BLaER1 treated with 17β-estradiol and CSF1 and Interleukin-3, amounts not matched to agents 10 nM and 100 nM (cell line): ENCODE measurements around the gene AHNAK2.

ENCODE experiments used
- H3K27ac ChIP-seq, 11 experiments: shearing (Covaris generic); formaldehyde crosslinking; 2 replicates each; pipeline ENCODE4 v1.8.1; 2022
- H3K27me3 ChIP-seq, 11 experiments: shearing (Covaris generic); formaldehyde crosslinking; 2 replicates each; pipeline ENCODE4 v1.8.1; 2022
- H3K36me3 ChIP-seq, 11 experiments: shearing (Covaris generic); formaldehyde crosslinking; 2 replicates each; pipeline ENCODE4 v1.8.1; 2022
- H3K4me1 ChIP-seq, 10 experiments: shearing (Covaris generic); formaldehyde crosslinking; 2 replicates each; pipeline ENCODE4 v1.8.1; 2022
- H3K4me2 ChIP-seq, 11 experiments: shearing (Covaris generic); formaldehyde crosslinking; 2 replicates each; pipeline ENCODE4 v1.8.1; 2022
- H3K4me3 ChIP-seq, 10 experiments: shearing (Covaris generic); formaldehyde crosslinking; 2 replicates each; pipeline ENCODE4 v1.8.1; 2022
- H3K9ac ChIP-seq, 11 experiments: shearing (Covaris generic); formaldehyde crosslinking; 2 replicates each; pipeline ENCODE4 v1.8.1; 2022
- H3K9me3 ChIP-seq, 11 experiments: shearing (Covaris generic); formaldehyde crosslinking; replicated peaks in 1 of 11; 2 replicates each; pipeline ENCODE4 v1.8.1; 2022
- H4K20me1 ChIP-seq, 11 experiments: shearing (Covaris generic); formaldehyde crosslinking; 2 replicates each; pipeline ENCODE4 v1.8.1; 2022
- Cebpa-rat ChIP-seq, 11 experiments: shearing (Covaris generic); IDR thresholded peaks; 2 replicates each; pipeline ENCODE4 v1.8.1; 2022

AHNAK2 gene

DNA sequence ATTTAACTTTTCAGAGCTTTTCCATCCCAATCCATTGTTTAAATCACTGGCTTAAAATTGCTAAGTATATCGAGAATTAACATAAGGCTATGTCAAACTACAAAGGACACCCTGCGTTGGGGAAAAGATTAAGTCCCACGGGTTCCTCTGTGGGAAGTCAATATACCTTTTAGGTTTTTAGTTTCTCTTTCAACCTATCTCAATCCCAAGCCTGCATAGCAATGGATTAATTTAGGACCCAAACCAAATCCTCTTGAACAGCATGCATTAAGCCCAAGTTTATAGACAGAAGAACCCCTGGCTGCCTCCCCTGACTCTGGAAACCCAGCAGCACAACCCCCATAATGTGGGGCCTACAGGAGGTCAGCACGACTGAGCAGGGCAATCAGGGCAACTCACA lies 36.5 kb upstream of the AHNAK2 start:
- peaks cover 70 to 80% (median 75%) of the 10 kb centered on the region in 10 experiments for H3K4me1 ChIP-seq
- H3K36me3 ChIP-seq = peaks cover 23 to 92% (median 73%) of the 10 kb centered on the region in 11 experiments
- peak overlapping the region in 10 of 11 experiments; percentile 13 to 53 (median 42); a peak in 12 of 22 replicates for H3K9ac ChIP-seq
- no peaks in the 10 kb centered on the region for H3K27me3 ChIP-seq
- H3K4me3 ChIP-seq = no peak overlapping the region; a peak in 3 of 20 replicates
- peaks cover 67 to 100% (median 100%) of the 10 kb centered on the region in 11 experiments; a peak in 21 of 22 replicates for H4K20me1 ChIP-seq
- peak overlapping the region in 7 of 11 experiments; percentile 0 to 37 (median 21); a peak in 6 of 22 replicates for H3K27ac ChIP-seq
- no peak for TF ChIP-seq Cebpa-rat (IDR thresholded peaks at IDR 0.05)
- no peaks in the 10 kb centered on the region for H3K9me3 ChIP-seq
- H3K4me2 ChIP-seq = peak overlapping the region; percentile 76 to 98 (median 92)

- TF ChIP-seq Cebpa-rat (IDR thresholded peaks at IDR 0.05) = no peak
- Histone ChIP-seq H3K4me3 (no peak overlapping the region), H3K27ac (peak overlapping the region in 4 of 11 experiments; percentile 1 to 32 (median 20); a peak in 2 of 22 replicates), H3K4me1 (peaks cover 64 to 74% (median 69%) of the 10 kb centered on the region in 10 experiments), H3K9me3 (no peaks in the 10 kb centered on the region), H4K20me1 (peaks cover 61 to 100% (median 100%) of the 10 kb centered on the region in 11 experiments; a peak in 21 of 22 replicates), H3K9ac (peak overlapping the region; percentile 4 to 53 (median 29); a peak in 14 of 22 replicates), H3K27me3 (no peaks in the 10 kb centered on the region), H3K4me2 (peak overlapping the region; percentile 76 to 98 (median 92)), H3K36me3 (peaks cover 29 to 92% (median 73%) of the 10 kb centered on the region in 11 experiments)
These were observed 35.9 kb upstream of the AHNAK2 start for GRCh38 chr14:105014032-105014431.

DNA sequence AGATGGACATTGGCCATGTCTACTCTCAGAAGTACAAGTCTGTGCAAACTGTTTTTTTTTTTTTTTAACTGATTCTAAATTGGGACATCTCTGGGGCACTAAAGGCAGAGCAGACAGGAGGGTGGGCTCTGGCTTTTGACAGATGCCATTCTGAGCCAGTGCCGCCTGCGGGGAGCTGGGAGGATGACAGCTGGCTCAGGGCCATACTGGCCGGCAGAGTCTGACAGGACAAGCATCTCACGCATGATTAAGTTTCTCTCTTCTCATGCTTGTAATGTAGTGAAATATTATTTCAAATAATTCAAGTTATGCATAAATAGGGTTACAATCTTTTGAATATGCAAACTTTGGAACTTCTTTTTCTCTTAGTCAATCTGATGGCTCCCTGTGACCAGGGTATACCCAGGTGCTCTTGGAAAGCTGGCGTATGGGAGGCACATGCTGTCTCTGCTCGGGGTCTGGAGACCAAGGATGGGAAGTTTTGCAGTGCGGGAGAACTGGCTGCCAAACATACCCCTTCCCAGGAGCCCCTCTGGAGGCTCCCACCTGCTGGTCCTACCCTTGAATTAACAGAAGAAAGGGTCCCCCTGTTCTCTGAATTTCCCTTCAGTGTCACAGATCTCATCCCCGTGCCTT lies 35.1 kb upstream of the AHNAK2 start:
- 0 out of 22 replicates have a peak overlapping the region, but pooled peaks of 1 of the 11 experiments have one; percentile 1 for H3K27ac ChIP-seq
- H3K9me3 ChIP-seq = no peaks in the 10 kb centered on the region
- H3K4me1 ChIP-seq = peaks cover 56 to 66% (median 61%) of the 10 kb centered on the region in 10 experiments
- H3K27me3 ChIP-seq = no peaks in the 10 kb centered on the region
- H3K4me2 ChIP-seq = peak overlapping the region in 10 of 11 experiments; percentile 76 to 98 (median 92); a peak in 18 of 22 replicates
- H3K4me3 ChIP-seq = no peak overlapping the region
- H4K20me1 ChIP-seq = peaks cover 57 to 100% (median 100%) of the 10 kb centered on the region in 11 experiments; a peak in 21 of 22 replicates
- H3K9ac ChIP-seq = peak overlapping the region in 5 of 11 experiments; percentile 18 to 53 (median 30); a peak in 6 of 22 replicates
- TF ChIP-seq Cebpa-rat (IDR thresholded peaks at IDR 0.05) = no peak
- peaks cover 32 to 92% (median 73%) of the 10 kb centered on the region in 11 experiments for H3K36me3 ChIP-seq

DNA sequence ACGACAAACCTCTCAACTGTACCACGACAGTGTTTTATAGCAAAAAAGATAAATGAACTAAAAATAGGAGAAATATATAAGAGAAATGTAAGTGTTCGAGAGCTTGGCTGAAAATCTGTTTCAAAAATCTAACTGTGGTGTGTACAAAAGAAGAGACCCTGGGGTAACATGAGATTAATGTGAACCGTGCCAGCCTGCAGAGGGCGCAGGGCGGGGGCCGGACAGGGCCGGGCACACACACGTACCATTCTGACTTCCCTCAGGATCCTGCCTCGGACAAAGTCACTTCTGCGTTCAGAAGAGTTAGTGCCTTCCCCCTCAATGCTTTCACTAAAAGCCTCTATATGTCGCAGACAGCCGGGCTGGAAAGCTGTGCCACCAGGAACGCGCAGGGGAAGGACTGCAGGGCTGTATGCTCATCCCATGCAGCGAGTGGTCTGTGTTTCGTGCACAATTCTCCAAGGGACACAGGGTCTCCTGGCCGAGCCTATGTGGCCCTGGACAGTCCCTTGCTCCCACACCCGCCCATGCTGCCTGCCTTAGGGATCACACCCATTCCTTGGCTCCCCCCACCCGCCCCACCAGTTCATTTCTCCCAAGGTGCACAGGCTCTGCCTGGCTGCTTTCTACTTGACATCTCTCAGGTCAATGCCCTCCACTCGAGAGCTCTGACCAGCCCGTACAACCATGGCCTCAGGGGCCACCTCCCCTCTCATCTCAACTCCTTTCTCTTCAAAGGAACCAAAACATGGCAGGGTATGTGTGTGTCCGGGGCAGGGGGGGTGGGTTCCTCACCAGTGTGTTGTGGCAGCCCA lies 34.2 kb upstream of the AHNAK2 start:
- Histone ChIP-seq H3K9ac (peak overlapping the region in 2 of 11 experiments; percentile 2 to 18; a peak in 2 of 22 replicates), H3K27ac (no peak overlapping the region)

GRCh38 chr14:105011312-105011990 lies 33.3 kb upstream of the AHNAK2 start:
- Histone ChIP-seq H3K9me3 (no peaks in the 10 kb centered on the region), H3K36me3 (peaks cover 43 to 92% (median 72%) of the 10 kb centered on the region in 11 experiments), H3K4me2 (no peak overlapping the region; a peak in 1 of 22 replicates), H3K4me3 (no peak overlapping the region), H4K20me1 (peaks cover 42 to 100% (median 97%) of the 10 kb centered on the region in 11 experiments; a peak in 21 of 22 replicates), H3K9ac (peak overlapping the region in 4 of 11 experiments; percentile 2 to 29 (median 16); a peak in 1 of 22 replicates), H3K27me3 (no peaks in the 10 kb centered on the region), H3K27ac (no peak overlapping the region), H3K4me1 (peaks cover 38 to 48% (median 43%) of the 10 kb centered on the region in 10 experiments)
- TF ChIP-seq Cebpa-rat (IDR thresholded peaks at IDR 0.05) = no peak

More for the DNA sequence above, 34.2 kb upstream of the AHNAK2 start:
- Histone ChIP-seq H4K20me1 (peaks cover 51 to 100% (median 97%) of the 10 kb centered on the region in 11 experiments; a peak in 21 of 22 replicates), H3K9me3 (no peaks in the 10 kb centered on the region), H3K4me2 (peak overlapping the region in 9 of 11 experiments; percentile 28 to 98 (median 92); a peak in 10 of 22 replicates), H3K4me3 (no peak overlapping the region), H3K36me3 (peaks cover 37 to 92% (median 72%) of the 10 kb centered on the region in 11 experiments), H3K4me1 (peaks cover 47 to 57% (median 52%) of the 10 kb centered on the region in 10 experiments), H3K27me3 (no peaks in the 10 kb centered on the region)
- no peak for TF ChIP-seq Cebpa-rat (IDR thresholded peaks at IDR 0.05)

DNA sequence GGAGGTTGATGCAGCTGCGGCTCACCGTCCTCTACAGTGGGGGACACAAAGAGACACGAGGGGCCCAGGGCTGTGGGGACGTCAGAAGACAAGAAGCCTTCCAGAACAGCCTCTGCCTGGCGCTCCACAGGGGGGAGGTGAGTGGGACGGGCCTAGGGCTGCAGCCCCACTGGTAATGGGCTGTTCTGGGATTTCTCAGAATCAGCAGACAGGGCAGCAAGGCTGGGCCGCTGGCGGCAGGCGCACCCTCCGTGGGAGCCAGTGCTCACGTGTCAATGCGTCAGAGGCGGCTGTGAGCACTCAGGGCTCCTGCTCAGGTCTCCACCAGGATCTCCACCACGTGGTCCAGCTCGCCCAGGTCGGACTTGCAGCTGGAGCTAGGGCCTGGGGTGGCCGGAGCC lies 32.7 kb upstream of the AHNAK2 start:
- Histone ChIP-seq H3K9me3 (no peaks in the 10 kb centered on the region), H4K20me1 (peaks cover 39 to 100% (median 97%) of the 10 kb centered on the region in 11 experiments; a peak in 21 of 22 replicates), H3K4me2 (no peak overlapping the region), H3K27ac (no peak overlapping the region), H3K4me1 (peaks cover 32 to 44% (median 39%) of the 10 kb centered on the region in 10 experiments), H3K36me3 (peaks cover 43 to 92% (median 72%) of the 10 kb centered on the region in 11 experiments), H3K4me3 (no peak overlapping the region), H3K27me3 (no peaks in the 10 kb centered on the region), H3K9ac (0 out of 22 replicates have a peak overlapping the region, but pooled peaks of 1 of the 11 experiments have one; percentile 29)
- no peak for TF ChIP-seq Cebpa-rat (IDR thresholded peaks at IDR 0.05)

- TF ChIP-seq Cebpa-rat (IDR thresholded peaks at IDR 0.05) = no peak
- Histone ChIP-seq H3K4me1 (peaks cover 24 to 44% (median 32%) of the 10 kb centered on the region in 10 experiments), H3K27me3 (no peaks in the 10 kb centered on the region), H3K9me3 (no peaks in the 10 kb centered on the region), H3K36me3 (peaks cover 43 to 85% (median 73%) of the 10 kb centered on the region in 11 experiments), H4K20me1 (peaks cover 37 to 100% (median 95%) of the 10 kb centered on the region in 11 experiments; a peak in 21 of 22 replicates), H3K9ac (no peak overlapping the region; a peak in 1 of 22 replicates), H3K4me2 (no peak overlapping the region), H3K27ac (no peak overlapping the region), H3K4me3 (no peak overlapping the region)
These were observed 31.9 kb upstream of the AHNAK2 start for GRCh38 chr14:105010106-105010505.
